ENCODE measurements around the gene FLT3LG. TPM values are rescaled to one million over a fixed set of nuclear protein-coding genes. Genes with fewer than 3 reads are reported as not detected.

Gene FLT3LG
- total RNA-seq, 1 donor from 2014 or later = 0.81 TPM

- no peak for TF ChIP-seq CTCF (conservative IDR thresholded peaks at IDR 0.05; ENCODE audit: low read depth, low read length)
- no peak for DNase-seq (ENCODE audit: low read depth)
- no peak overlapping the region for H3K4me3 ChIP-seq (ENCODE audit: low read depth, low read length)
Measured at GRCh38 chr19:49490287-49491029, 16.4 kb downstream of the FLT3LG start.

- no peak for TF ChIP-seq CTCF (conservative IDR thresholded peaks at IDR 0.05; ENCODE audit: low read depth, low read length)
- no peak overlapping the region for H3K4me3 ChIP-seq (ENCODE audit: low read depth, low read length)
- no peak for DNase-seq (ENCODE audit: low read depth)
Measured at GRCh38 chr19:49491030-49491803, 17.2 kb downstream of the FLT3LG start.

- DNase-seq (ENCODE audit: low read depth) = no peak
- no peak overlapping the region for H3K4me3 ChIP-seq (ENCODE audit: low read depth, low read length)
- TF ChIP-seq CTCF (conservative IDR thresholded peaks at IDR 0.05; ENCODE audit: low read depth, low read length) = no peak
Measured at GRCh38 chr19:49491804-49492572, 18.0 kb downstream of the FLT3LG start.

GRCh38 chr19:49492573-49493405 is 18.8 kb downstream of the FLT3LG start:
- no peak for DNase-seq (ENCODE audit: low read depth)
- no peak for TF ChIP-seq CTCF (conservative IDR thresholded peaks at IDR 0.05; ENCODE audit: low read depth, low read length)

GRCh38 chr19:49496574-49497008 is 22.6 kb downstream of the FLT3LG start:
- TF ChIP-seq CTCF (conservative IDR thresholded peaks at IDR 0.05; ENCODE audit: low read depth, low read length) = no peak
- DNase-seq (ENCODE audit: low read depth) = no peak
- H3K4me3 ChIP-seq (ENCODE audit: low read depth, low read length) = peak overlapping the region; percentile 80

More at GRCh38 chr19:49492573-49493405, 18.8 kb downstream of the FLT3LG start:
- H3K4me3 ChIP-seq (ENCODE audit: low read depth, low read length) = no peak overlapping the region
